OCI-LY1 (cell line): ENCODE data around the gene PLD1.

Experiments
- H2AFZ ChIP-seq: fragments of 200-600 bp; sonication (generic), shearing (Covaris generic); 2 replicates; pipeline ENCODE4 v1.6.0; 2014; ENCODE audit warnings: antibody characterized with exemption, mild to moderate bottlenecking, low read length
- H3F3A ChIP-seq: fragments of 200-600 bp; sonication (generic), shearing (Covaris generic); 2 replicates; pipeline ENCODE4 v1.6.0; 2014; ENCODE audit warnings: mild to moderate bottlenecking, antibody characterized with exemption, low read length, moderate library complexity; ENCODE audit not compliant: insufficient read depth
- H3K27ac ChIP-seq: fragments of 200-600 bp; sonication (generic); 2 replicates; pipeline ENCODE4 v1.5.1; 2014; ENCODE audit warnings: low read length, mixed run types, mild to moderate bottlenecking, low read depth; ENCODE audit not compliant: poor library complexity, severe bottlenecking
- H3K27me3 ChIP-seq: fragments of 200-600 bp; sonication (generic); 2 replicates; pipeline ENCODE4 v1.6.0; 2014; ENCODE audit warnings: antibody characterized with exemption, mild to moderate bottlenecking, low read length, moderate library complexity; ENCODE audit not compliant: insufficient read depth
- H3K36me3 ChIP-seq: fragments of 200-600 bp; sonication (generic); 2 replicates; pipeline ENCODE4 v1.6.1; 2014; ENCODE audit warnings: mild to moderate bottlenecking, antibody characterized with exemption, low read length, moderate library complexity, mixed read lengths; ENCODE audit not compliant: insufficient read depth
- H3K4me1 ChIP-seq: fragments of 200-600 bp; sonication (generic); 2 replicates; pipeline ENCODE4 v1.5.1; 2014; ENCODE audit warnings: mild to moderate bottlenecking, low read length, moderate library complexity; ENCODE audit not compliant: insufficient read depth, severe bottlenecking
- H3K4me2 ChIP-seq: fragments of 200-600 bp; sonication (generic), shearing (Covaris generic); 2 replicates; pipeline ENCODE4 v1.6.1; 2014; ENCODE audit warnings: low read length
- H3K4me3 ChIP-seq: fragments of 200-600 bp; sonication (generic); 2 replicates; pipeline ENCODE4 v1.5.1; 2014; ENCODE audit warnings: low read length, low read depth, mild to moderate bottlenecking, mixed read lengths; ENCODE audit not compliant: poor library complexity, severe bottlenecking
- H3K79me2 ChIP-seq: fragments of 200-600 bp; shearing (Covaris generic); 2 replicates; pipeline ENCODE4 v1.6.1; 2016; ENCODE audit warnings: mixed run types, low read length, mixed read lengths; ENCODE audit not compliant: insufficient read depth
- H3K9ac ChIP-seq: fragments of 200-600 bp; sonication (generic), shearing (Covaris generic); 2 replicates; pipeline ENCODE4 v1.6.1; 2014; ENCODE audit warnings: mild to moderate bottlenecking, low read length, mixed read lengths
- H3K9me2 ChIP-seq: fragments of 200-600 bp; sonication (generic), shearing (Covaris generic); 2 replicates; pipeline ENCODE4 v1.6.1; 2014; ENCODE audit warnings: low read depth, mild to moderate bottlenecking, low read length, mixed read lengths
- H3K9me3 ChIP-seq: fragments of 200-600 bp; shearing (Covaris generic); 2 replicates; pipeline ENCODE4 v1.6.1; 2014; ENCODE audit warnings: low read length, mixed read lengths
- H4K20me1 ChIP-seq: fragments of 200-600 bp; sonication (generic), shearing (Covaris generic); 2 replicates; pipeline ENCODE4 v1.6.0; 2016; ENCODE audit warnings: mild to moderate bottlenecking, low read length; ENCODE audit not compliant: insufficient read depth
- CTCF ChIP-seq: fragments of 200-600 bp; sonication (generic), shearing (Covaris generic); IDR thresholded peaks from 2 replicates; pipeline ENCODE4 v1.5.1; 2017; ENCODE audit warnings: mild to moderate bottlenecking, antibody characterized with exemption, low read length, moderate library complexity, mixed read lengths
- EZH2 ChIP-seq: fragments of 200-600 bp; sonication (generic), shearing (Covaris generic); IDR thresholded peaks from 2 replicates; pipeline ENCODE4 v1.8.0; 2017; ENCODE audit warnings: borderline replicate concordance, mixed run types, mild to moderate bottlenecking, antibody characterized with exemption, low read length, moderate library complexity, mixed read lengths

The PLD1 gene

DNA sequence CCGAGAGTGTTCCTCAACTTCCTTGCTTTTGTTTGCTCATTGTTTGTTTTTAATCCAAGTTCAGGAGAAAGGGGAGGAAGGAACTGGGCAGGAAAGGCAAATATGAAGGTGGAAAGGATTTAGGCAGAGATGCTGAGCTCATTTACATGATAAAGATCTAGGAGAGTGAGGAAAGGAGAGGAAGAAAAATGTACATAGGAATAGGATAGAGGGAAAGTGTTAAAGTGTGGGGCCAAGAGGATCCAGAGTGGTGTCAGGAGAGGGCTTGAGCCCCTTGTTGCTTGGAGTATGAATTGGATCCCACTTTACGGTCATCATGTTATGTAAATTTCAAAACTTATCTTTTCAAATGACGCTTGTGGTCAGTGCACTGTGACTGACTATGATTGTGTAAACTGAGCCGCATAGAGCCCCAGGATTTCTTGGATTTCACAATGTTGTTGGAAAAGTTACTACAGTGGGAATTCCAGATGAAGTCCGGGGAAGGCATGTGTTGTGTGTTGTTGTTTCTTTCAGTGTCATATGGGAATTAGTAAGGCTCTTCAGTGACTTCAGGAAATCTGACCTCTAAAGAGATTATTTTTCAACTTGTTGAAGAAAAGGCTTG, 15.0 kb upstream of the PLD1 start:
- Histone ChIP-seq H3K27me3 (no peaks in the 10 kb centered on the region), H2AFZ (no peak overlapping the region), H3K36me3 (no peaks in the 10 kb centered on the region), H3K9me2 (no peaks in the 10 kb centered on the region), H3K4me1 (no peaks in the 10 kb centered on the region), H3K9me3 (no peaks in the 10 kb centered on the region), H3K27ac (no peak overlapping the region), H3K9ac (no peak overlapping the region), H3F3A (no peaks in the 10 kb centered on the region), H3K4me3 (no peak overlapping the region), H3K79me2 (no peaks in the 10 kb centered on the region), H4K20me1 (no peaks in the 10 kb centered on the region), H3K4me2 (no peak overlapping the region)
- TF ChIP-seq EZH2 (no peak), CTCF (no peak)

GRCh38 chr3:171824824-171825221, 14.5 kb upstream of the PLD1 start:
- Histone ChIP-seq H3K9me3 (no peaks in the 10 kb centered on the region), H3K4me2 (no peak overlapping the region), H3K79me2 (no peaks in the 10 kb centered on the region), H3F3A (no peaks in the 10 kb centered on the region), H2AFZ (no peak overlapping the region), H3K4me1 (no peaks in the 10 kb centered on the region), H3K27me3 (no peaks in the 10 kb centered on the region), H3K4me3 (no peak overlapping the region), H3K27ac (no peak overlapping the region), H3K9ac (no peak overlapping the region), H3K9me2 (no peaks in the 10 kb centered on the region), H3K36me3 (no peaks in the 10 kb centered on the region), H4K20me1 (no peaks in the 10 kb centered on the region)
- TF ChIP-seq EZH2: no peak
- no peak for TF ChIP-seq CTCF

DNA sequence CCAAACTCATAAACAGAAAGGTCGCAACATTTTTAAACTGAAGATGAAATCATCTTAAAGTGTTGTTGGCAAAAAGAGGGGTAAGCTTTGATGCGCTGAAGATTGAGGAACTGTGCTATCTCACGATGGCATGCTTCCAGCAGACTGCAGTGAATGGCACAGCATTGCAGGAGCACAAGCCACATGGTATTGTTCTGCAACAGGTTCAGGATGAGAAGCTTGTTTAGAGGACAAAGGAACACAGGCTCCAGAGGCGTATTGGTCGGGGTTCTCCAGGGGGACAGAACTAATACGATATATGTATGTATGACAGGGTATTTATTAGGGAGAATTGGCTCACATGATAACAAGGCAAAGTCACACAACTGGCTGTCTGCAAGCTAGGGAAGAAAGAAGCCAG, 13.8 kb upstream of the PLD1 start:
- Histone ChIP-seq H3K9me3 (no peaks in the 10 kb centered on the region), H3K4me3 (no peak overlapping the region), H3K9ac (no peak overlapping the region), H4K20me1 (no peaks in the 10 kb centered on the region), H3K4me2 (no peak overlapping the region), H3K4me1 (no peaks in the 10 kb centered on the region), H3K9me2 (no peaks in the 10 kb centered on the region), H3K27me3 (no peaks in the 10 kb centered on the region), H2AFZ (no peak overlapping the region), H3K27ac (no peak overlapping the region), H3F3A (no peaks in the 10 kb centered on the region), H3K36me3 (no peaks in the 10 kb centered on the region), H3K79me2 (no peaks in the 10 kb centered on the region)
- TF ChIP-seq CTCF (no peak), EZH2 (no peak)
